ENCODE measurements around the gene ATP2B2.

DNA sequence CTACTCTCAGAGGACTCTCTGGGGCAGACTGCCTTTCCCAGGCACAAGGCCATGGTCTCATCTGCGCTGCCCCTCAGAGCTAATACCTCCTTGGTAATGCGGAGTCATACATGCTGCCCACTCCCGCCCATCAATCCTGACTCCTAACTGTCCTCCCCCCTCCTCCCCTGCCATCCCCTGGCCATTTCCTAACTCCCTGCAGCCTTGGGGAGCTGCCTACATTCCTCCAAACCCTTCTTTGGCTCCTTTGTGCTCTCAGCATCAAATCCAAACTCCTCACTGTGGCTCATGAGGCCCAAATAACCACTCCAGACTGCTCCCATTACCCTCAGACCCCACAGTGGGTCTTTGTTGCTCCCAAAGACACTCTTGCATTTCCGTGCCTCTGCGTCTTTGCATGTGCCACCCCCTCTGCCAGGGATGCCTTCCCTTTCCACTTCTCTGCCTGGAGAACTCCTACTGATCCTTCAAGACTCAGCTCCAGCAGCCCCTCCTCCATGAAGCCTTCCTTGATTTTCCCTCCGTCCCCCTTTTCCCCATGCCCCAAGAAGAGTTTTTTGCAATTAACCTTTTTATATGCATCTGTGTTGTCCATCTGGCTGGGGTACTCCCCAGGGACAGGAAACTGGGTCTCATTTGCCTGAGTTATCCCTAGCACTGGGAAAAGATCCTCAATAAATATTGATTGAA lies 5.5 kb upstream of the ATP2B2 start:
- TF ChIP-seq, protein P1, sequence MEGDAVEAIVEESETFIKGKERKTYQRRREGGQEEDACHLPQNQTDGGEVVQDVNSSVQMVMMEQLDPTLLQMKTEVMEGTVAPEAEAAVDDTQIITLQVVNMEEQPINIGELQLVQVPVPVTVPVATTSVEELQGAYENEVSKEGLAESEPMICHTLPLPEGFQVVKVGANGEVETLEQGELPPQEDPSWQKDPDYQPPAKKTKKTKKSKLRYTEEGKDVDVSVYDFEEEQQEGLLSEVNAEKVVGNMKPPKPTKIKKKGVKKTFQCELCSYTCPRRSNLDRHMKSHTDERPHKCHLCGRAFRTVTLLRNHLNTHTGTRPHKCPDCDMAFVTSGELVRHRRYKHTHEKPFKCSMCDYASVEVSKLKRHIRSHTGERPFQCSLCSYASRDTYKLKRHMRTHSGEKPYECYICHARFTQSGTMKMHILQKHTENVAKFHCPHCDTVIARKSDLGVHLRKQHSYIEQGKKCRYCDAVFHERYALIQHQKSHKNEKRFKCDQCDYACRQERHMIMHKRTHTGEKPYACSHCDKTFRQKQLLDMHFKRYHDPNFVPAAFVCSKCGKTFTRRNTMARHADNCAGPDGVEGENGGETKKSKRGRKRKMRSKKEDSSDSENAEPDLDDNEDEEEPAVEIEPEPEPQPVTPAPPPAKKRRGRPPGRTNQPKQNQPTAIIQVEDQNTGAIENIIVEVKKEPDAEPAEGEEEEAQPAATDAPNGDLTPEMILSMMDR (IDR thresholded peaks at IDR 0.05; ENCODE audit: low read depth, low read length), result no peak
- TF ChIP-seq POLR2A (IDR thresholded peaks at IDR 0.05; ENCODE audit: extremely low read depth, insufficient read length), result no peak
